ENCODE measurements around the gene HRG.

GRCh38 chr3:186665625-186666188 is at the start of gene HRG:
- TF ChIP-seq CTCF (optimal IDR thresholded peaks at IDR 0.05 in 1 of 3, IDR thresholded peaks at IDR 0.05 in 1 of 3, conservative IDR thresholded peaks at IDR 0.05 in 1 of 3; ENCODE audit: extremely low read depth in 1 of 3, insufficient read depth in 2 of 3, low read length in 3 of 3) = no peak
- TF ChIP-seq EZH2 (IDR thresholded peaks at IDR 0.05; ENCODE audit: low read length) = no peak

All from keratinocyte (primary cell).